Lung (tissue), 12 donors: Measurements from ENCODE around the gene SS18L1. TPM values are rescaled to one million over a fixed set of nuclear protein-coding genes. Genes with fewer than 3 reads are reported as not detected.

Experiments
- ATAC-seq: fragments of 200-7000 bp; cut with Tn5 transposase; one replicate; pipeline ENCODE4 v1.9.1; 2020; ENCODE audit warnings: moderate number of reproducible peaks; ENCODE audit not compliant: insufficient read depth, low FRiP score
- DNase-seq, 3 donors: peaks; one replicate each; pipeline ENCODE4 v3.0.0-alpha.2; 2013 to 2017
- H3K27ac ChIP-seq, 2 donors: one replicate each; pipeline ENCODE4 v1.5.1; 2013; ENCODE audit warnings: mild to moderate bottlenecking in 2 of 2, moderate library complexity in 2 of 2, control low read depth in 1 of 2, inconsistent platforms in 1 of 2, low read depth in 1 of 2, low read length in 1 of 2
- H3K27me3 ChIP-seq, 3 donors: one replicate each; pipeline ENCODE4 v1.5.1; 2013; ENCODE audit warnings: low read length in 2 of 3; ENCODE audit not compliant: control insufficient read depth in 3 of 3, insufficient read depth in 3 of 3
- H3K36me3 ChIP-seq, 4 donors: one replicate each; pipeline ENCODE4 v1.5.1; 2013; ENCODE audit warnings: low read length in 4 of 4, mild to moderate bottlenecking in 1 of 4, moderate library complexity in 1 of 4; ENCODE audit not compliant: control insufficient read depth in 4 of 4, insufficient read depth in 4 of 4
- H3K4me1 ChIP-seq, 5 donors: one replicate each; pipeline ENCODE4 v1.5.1; 2013; ENCODE audit warnings: low read length in 5 of 5, mild to moderate bottlenecking in 2 of 5, moderate library complexity in 1 of 5; ENCODE audit not compliant: control insufficient read depth in 5 of 5, insufficient read depth in 5 of 5
- H3K4me3 ChIP-seq: one replicate; pipeline ENCODE4 v1.5.1; 2013; ENCODE audit warnings: mild to moderate bottlenecking, control low read depth, moderate library complexity
- H3K9ac ChIP-seq, 2 donors: one replicate each; pipeline ENCODE4 v1.5.1; 2013; ENCODE audit warnings: low read length in 2 of 2, control low read depth in 1 of 2; ENCODE audit not compliant: insufficient read depth in 1 of 2
- H3K9me3 ChIP-seq, 4 donors: one replicate each; pipeline ENCODE4 v1.5.1; 2013; ENCODE audit warnings: low read length in 3 of 4, mild to moderate bottlenecking in 1 of 4, moderate library complexity in 1 of 4; ENCODE audit not compliant: control insufficient read depth in 4 of 4, insufficient read depth in 3 of 4
- WGBS, 2 donors: extraction: QIAGEN DNeasy Blood & Tissue Kit; methylation state at CpG; one replicate each; pipeline ENCODE4 v1.1.7; 2013; 5-methylcytosine and 5-hydroxymethylcytosine counted together
- polyA plus RNA-seq, 2 donors: library from polyadenylated mRNA; stranded (reverse); fragments of 200-250 nt; gene quantifications; one replicate each; pipeline ENCODE4 v1.2.1, GENCODE V29; 2013
- total RNA-seq, 2 donors: library from RNA; depleted of rRNA in 1 of 2; stranded (reverse); fragments of >200 nt in 1 of 2; gene quantifications; one replicate each; pipeline ENCODE4 v1.2.1, GENCODE V29; 2014 to 2021
- TF ChIP-seq, protein P1 (sequence below): IDR thresholded peaks from 2 replicates; pipeline ENCODE4 v1.5.1; 2012; ENCODE audit warnings: mild to moderate bottlenecking; ENCODE audit errors: control extremely low read depth, extremely low read depth
- donor health status: control.
- donor health status: control.
- donor health status: Bipolar disorder and iron deficiency.
- donor health status: healthy.
- donor health status: DM: yes; HTN: yes; CAD: no.

SS18L1 gene
- total and polyA plus RNA-seq, 4 donors = 7.2 to 24.1 (median 14.9) TPM

DNA sequence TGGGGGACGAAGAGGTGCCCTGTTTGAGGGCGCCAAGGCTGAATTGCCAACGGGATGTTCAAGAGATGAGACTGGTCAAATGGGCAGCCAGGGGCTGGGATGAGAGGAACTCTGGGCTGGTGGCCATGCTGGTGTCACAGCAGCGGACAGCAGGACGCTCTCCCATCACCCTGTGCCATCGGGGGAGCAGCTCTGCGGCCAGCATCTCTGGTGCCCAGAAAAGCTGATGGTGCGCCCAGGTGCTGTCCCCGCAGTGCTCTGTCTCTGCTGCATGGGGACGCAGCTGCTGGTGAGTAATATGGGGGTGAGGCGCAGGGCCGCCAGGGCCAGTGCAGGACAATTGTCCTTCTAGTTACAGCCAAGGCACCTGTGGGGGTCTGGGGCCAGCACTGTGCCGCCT lies 81.5 kb downstream of the SS18L1 start:
- DNase-seq = no peak
- Histone ChIP-seq H3K36me3 (no peaks in the 10 kb centered on the region), H3K4me1 (peaks cover 0 to 6% (median 0%) of the 10 kb centered on the region in 5 donors), H3K4me3 (no peak overlapping the region), H3K9ac (no peak overlapping the region), H3K9me3 (peaks cover 0 to 5% (median 0%) of the 10 kb centered on the region in 4 donors), H3K27me3 (peaks cover 9 to 47% (median 12%) of the 10 kb centered on the region in 3 donors), H3K27ac (no peak overlapping the region)
- TF ChIP-seq, protein P1, sequence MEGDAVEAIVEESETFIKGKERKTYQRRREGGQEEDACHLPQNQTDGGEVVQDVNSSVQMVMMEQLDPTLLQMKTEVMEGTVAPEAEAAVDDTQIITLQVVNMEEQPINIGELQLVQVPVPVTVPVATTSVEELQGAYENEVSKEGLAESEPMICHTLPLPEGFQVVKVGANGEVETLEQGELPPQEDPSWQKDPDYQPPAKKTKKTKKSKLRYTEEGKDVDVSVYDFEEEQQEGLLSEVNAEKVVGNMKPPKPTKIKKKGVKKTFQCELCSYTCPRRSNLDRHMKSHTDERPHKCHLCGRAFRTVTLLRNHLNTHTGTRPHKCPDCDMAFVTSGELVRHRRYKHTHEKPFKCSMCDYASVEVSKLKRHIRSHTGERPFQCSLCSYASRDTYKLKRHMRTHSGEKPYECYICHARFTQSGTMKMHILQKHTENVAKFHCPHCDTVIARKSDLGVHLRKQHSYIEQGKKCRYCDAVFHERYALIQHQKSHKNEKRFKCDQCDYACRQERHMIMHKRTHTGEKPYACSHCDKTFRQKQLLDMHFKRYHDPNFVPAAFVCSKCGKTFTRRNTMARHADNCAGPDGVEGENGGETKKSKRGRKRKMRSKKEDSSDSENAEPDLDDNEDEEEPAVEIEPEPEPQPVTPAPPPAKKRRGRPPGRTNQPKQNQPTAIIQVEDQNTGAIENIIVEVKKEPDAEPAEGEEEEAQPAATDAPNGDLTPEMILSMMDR = no peak
- ATAC-seq = no peak
- WGBS, 2 donors = 89 to 90% methylated on average over 13 of the region's 13 CpGs

DNA sequence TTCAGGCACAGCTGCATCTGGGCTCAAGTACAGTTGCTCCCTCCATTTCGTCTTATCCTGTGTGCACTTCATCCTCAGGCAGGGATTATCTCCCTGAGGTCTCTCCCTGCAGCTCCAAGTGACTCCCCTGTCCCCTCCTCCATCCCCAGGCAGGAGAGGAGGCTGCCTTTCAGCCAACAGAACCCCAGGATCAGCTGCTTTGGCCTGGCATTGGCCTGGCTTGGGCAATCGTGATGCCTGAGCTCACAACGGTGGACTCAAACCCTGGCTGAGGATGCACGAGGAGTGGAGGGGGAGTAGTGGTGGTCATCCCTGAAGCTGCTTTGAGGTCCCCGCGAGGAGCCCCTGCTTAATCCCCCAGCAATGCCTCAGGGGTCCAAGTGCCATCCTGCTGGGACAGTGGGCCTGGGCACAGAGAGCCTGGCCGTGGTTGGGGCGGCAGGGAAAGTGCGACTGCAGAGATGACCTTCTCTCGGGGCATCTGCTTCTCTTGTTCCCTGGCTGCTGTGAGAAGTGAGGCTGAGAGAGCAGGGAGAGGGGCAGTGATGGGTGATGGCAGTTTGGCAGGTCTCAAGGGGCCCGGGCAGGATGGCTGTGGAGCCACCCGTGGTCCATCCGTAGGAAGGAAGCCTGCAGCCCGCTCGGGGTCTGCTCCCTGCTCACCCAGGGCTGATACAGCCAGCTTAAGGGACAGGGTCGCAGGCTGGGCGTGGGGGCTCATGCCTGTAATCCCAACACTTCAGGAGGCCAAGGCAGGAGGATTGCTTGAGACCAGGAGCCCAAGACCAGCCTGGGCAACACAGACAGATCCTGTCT lies 82.5 kb downstream of the SS18L1 start:
- WGBS, 2 donors = 77 to 85% methylated on average over 17 of the region's 17 CpGs
- TF ChIP-seq, protein P1 = no peak
- no peaks in the 10 kb centered on the region for H3K36me3 ChIP-seq
- DNase-seq (no peak), ATAC-seq (no peak)
- H3K4me1 ChIP-seq = peaks cover 0 to 2% (median 0%) of the 10 kb centered on the region in 5 donors
- H3K4me3 ChIP-seq = no peak overlapping the region
- H3K27me3 ChIP-seq = peaks cover 9 to 41% (median 9%) of the 10 kb centered on the region in 3 donors
- H3K9me3 ChIP-seq = peaks cover 0 to 5% (median 0%) of the 10 kb centered on the region in 4 donors
- H3K27ac ChIP-seq = no peak overlapping the region
- no peak overlapping the region for H3K9ac ChIP-seq

DNA sequence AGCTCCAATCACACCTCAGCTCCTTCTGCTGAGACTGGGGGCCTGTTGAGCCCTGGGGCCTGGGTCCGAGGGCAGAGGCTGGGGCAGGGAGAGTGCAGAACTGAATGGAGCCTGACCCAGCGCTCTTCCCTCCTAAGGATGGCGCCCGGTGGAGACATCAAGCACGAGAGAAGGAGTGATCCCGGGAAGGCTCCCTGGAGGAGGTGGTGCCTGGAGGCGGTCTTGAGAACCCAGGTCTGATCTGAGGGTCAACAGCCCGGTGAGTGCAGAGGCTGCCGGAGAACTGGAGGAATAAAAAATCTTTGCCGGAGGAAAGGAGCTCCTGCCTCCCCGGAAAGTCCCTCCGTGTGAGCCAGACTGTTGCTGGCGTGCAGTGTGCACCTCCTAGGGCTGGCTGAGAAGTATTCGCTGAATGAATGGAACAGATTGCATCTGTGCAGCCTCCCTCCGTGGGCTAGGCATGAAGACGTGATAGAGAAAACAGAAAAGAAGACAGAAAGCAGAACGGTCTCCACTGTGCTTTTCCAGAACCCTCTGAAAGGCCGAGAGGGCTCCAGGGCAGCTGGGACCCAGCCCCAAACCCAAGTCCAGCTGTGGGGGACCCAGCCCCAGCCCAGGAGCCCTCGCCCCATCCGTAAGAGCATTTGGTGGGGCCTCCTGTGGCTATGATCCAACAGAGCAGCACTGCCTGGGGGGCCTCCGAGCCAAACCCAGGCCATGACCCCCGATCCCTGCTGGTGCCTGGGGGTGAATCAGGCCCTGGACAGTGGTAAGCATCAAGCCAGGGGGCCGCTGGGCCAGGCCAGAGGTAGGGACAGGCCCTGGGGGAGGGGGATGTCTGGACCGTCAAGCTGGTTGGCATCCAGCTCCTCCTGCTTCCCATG lies 83.4 kb downstream of the SS18L1 start:
- WGBS, 2 donors = 71 to 81% methylated on average over 24 of the region's 24 CpGs
- TF ChIP-seq, protein P1 = no peak
- Histone ChIP-seq H3K4me1 (peaks cover 0 to 2% (median 0%) of the 10 kb centered on the region in 5 donors), H3K36me3 (no peaks in the 10 kb centered on the region), H3K27ac (no peak overlapping the region), H3K9ac (no peak overlapping the region), H3K27me3 (peaks cover 6 to 32% (median 9%) of the 10 kb centered on the region in 3 donors), H3K4me3 (no peak overlapping the region), H3K9me3 (peaks cover 0 to 3% (median 0%) of the 10 kb centered on the region in 4 donors)
- DNase-seq (no peak), ATAC-seq (no peak)
